B cell (primary cell): Measurements from ENCODE around the gene EXOSC2. TPM values are rescaled to one million over a fixed set of nuclear protein-coding genes. Genes with fewer than 3 reads are reported as not detected.

Source experiments
- ATAC-seq: fragments of 200-7000 bp; cut with Tn5 transposase; one replicate; pipeline ENCODE4 v1.10.0; 2021; ENCODE audit warnings: low read depth, mild to moderate bottlenecking, moderate number of reproducible peaks, moderate library complexity
- CTCF ChIA-PET: fragments of 350-600 bp; sonication (Branson Sonifier 250); formaldehyde crosslinking; loops from one replicate; lab custom pipeline; 2021; ENCODE audit warnings: antibody characterized with exemption, inconsistent platforms; lab: Charles Lee
- POLR2A ChIA-PET: fragments of 350-600 bp; sonication (Branson Sonifier 250); formaldehyde crosslinking; loops from one replicate; lab custom pipeline; 2021; ENCODE audit warnings: antibody characterized with exemption; lab: Charles Lee
- DNase-seq: peaks from one replicate; pipeline ENCODE4 v3.0.0; 2013
- H2AFZ ChIP-seq: 2 replicates; pipeline ENCODE4 v1.6.1; 2012; ENCODE audit warnings: mild to moderate bottlenecking, low read depth, low read length; ENCODE audit not compliant: insufficient read depth, poor library complexity, severe bottlenecking
- H3K27ac ChIP-seq, 2 donors: 1 replicate in 1 of 2; 2 replicates in 1 of 2; pipeline ENCODE4 v1.5.1; 2012 to 2013; ENCODE audit warnings: low read length in 2 of 2, mild to moderate bottlenecking in 2 of 2, moderate library complexity in 1 of 2
- H3K27me3 ChIP-seq, 4 experiments: fragments of 200-600 bp in 1 of 4; sonication (generic) in 1 of 4; replicated peaks in 1 of 4; 1 replicate in 2 of 4; 2 replicates in 2 of 4; pipeline versions ENCODE4 v1.6.1 to v1.7.0; 2013 to 2016; ENCODE audit warnings: low read length in 3 of 4, mild to moderate bottlenecking in 2 of 4, mixed read lengths in 1 of 4, moderate library complexity in 1 of 4; ENCODE audit not compliant: insufficient read depth in 4 of 4, control insufficient read depth in 3 of 4; ENCODE audit errors: control extremely low read depth in 1 of 4
- H3K36me3 ChIP-seq, 2 experiments: replicated peaks in 1 of 2; 1 replicate in 1 of 2; 2 replicates in 1 of 2; pipeline versions ENCODE4 v1.6.1 to v1.7.1; 2013; ENCODE audit warnings: low read length in 1 of 2; ENCODE audit not compliant: insufficient read depth in 2 of 2, control insufficient read depth in 1 of 2; ENCODE audit errors: control extremely low read depth in 1 of 2, extremely low read depth in 1 of 2
- H3K4me1 ChIP-seq, 2 donors: fragments of 200-600 bp in 1 of 2; sonication (generic) in 1 of 2; 1 replicate in 1 of 2; 2 replicates in 1 of 2; pipeline versions ENCODE4 v1.5.1 to v1.6.1; 2013 to 2017; ENCODE audit warnings: low read length in 2 of 2; ENCODE audit not compliant: control insufficient read depth in 2 of 2, insufficient read depth in 2 of 2
- H3K4me2 ChIP-seq: replicated peaks from 2 replicates; pipeline ENCODE3; 2012; ENCODE audit warnings: mild to moderate bottlenecking, low read depth, low read length; ENCODE audit not compliant: poor library complexity, severe bottlenecking
- H3K4me3 ChIP-seq, 5 experiments: fragments of 200-600 bp in 1 of 5; sonication (generic) in 1 of 5; 1 replicate in 3 of 5; 2 replicates in 2 of 5; pipeline versions ENCODE4 v1.5.1 to v1.7.0; 2011 to 2016; ENCODE audit warnings: low read length in 4 of 5, mild to moderate bottlenecking in 4 of 5, low read depth in 2 of 5, control low read depth in 1 of 5, moderate library complexity in 1 of 5; ENCODE audit not compliant: insufficient read depth in 1 of 5; ENCODE audit errors: control extremely low read depth in 1 of 5, extremely low read depth in 1 of 5
- H3K79me2 ChIP-seq: fragments of 200-600 bp; sonication (generic); one replicate; pipeline ENCODE4 v1.6.0; 2016; ENCODE audit warnings: low read length; ENCODE audit not compliant: control insufficient read depth, insufficient read depth
- H3K9ac ChIP-seq: fragments of 200-600 bp; sonication (generic); 2 replicates; pipeline ENCODE4 v1.6.1; 2017; ENCODE audit warnings: mild to moderate bottlenecking, low read length, moderate library complexity
- H3K9me3 ChIP-seq, 3 donors: one replicate each; pipeline versions ENCODE4 v1.6.1 to v1.7.1; 2013; ENCODE audit warnings: low read length in 2 of 3; ENCODE audit not compliant: control insufficient read depth in 2 of 3, insufficient read depth in 1 of 3; ENCODE audit errors: control extremely low read depth in 1 of 3
- H4K20me1 ChIP-seq: 2 replicates; pipeline ENCODE4 v1.6.0; 2012; ENCODE audit warnings: mild to moderate bottlenecking, low read length; ENCODE audit not compliant: insufficient read depth, control insufficient read depth, poor library complexity, severe bottlenecking
- H3K27ac Mint-ChIP-seq: one replicate; pipeline ENCODE4 v1.8.0; 2021; ENCODE audit warnings: mixed read lengths
- H3K27me3 Mint-ChIP-seq: one replicate; pipeline ENCODE4 v1.8.0; 2021; ENCODE audit warnings: mixed read lengths
- H3K4me1 Mint-ChIP-seq: one replicate; pipeline ENCODE4 v1.8.0; 2021; ENCODE audit warnings: mixed read lengths
- H3K4me3 Mint-ChIP-seq: one replicate; pipeline ENCODE4 v1.8.0; 2021; ENCODE audit warnings: mixed read lengths
- H3K9me3 Mint-ChIP-seq: one replicate; pipeline ENCODE4 v1.8.0; 2022; ENCODE audit warnings: mixed read lengths; ENCODE audit not compliant: insufficient read depth
- CTCF ChIP-seq: fragments of 200-600 bp; IDR thresholded peaks from one replicate; pipeline ENCODE4 v1.8.0; 2022; ENCODE audit warnings: antibody characterized with exemption, mild to moderate bottlenecking
- EZH2 ChIP-seq: IDR thresholded peaks from 2 replicates; pipeline ENCODE4 v1.6.1; 2012; ENCODE audit warnings: borderline replicate concordance, low read depth, mild to moderate bottlenecking, moderate library complexity, low read length; ENCODE audit not compliant: insufficient read depth, poor library complexity, severe bottlenecking
- WGBS: methylation state at CpG from one replicate; pipeline ENCODE4 v1.1.5; 2013; ENCODE audit warnings: missing lambda C conversion rate; ENCODE audit not compliant: insufficient coverage; 5-methylcytosine and 5-hydroxymethylcytosine counted together
- intact Hi-C: fragments of 100-400 bp; cut with micrococcal nuclease; formaldehyde crosslinking; loops from one replicate; pipeline ENCODE4 v1.10.0; 2022
- polyA plus RNA-seq: library from polyadenylated mRNA; depleted of rRNA; stranded (reverse); fragments of >200 nt; gene quantifications from 2 replicates; pipeline ENCODE4 v1.2.3, GENCODE V29; 2012
- total RNA-seq, 2 donors: library from RNA; stranded (reverse); fragments of 120-200 nt in 1 of 2; gene quantifications; 1 replicate in 1 of 2; 2 replicates in 1 of 2; pipeline versions ENCODE4 v1.2.3 to v1.2.4, GENCODE V29; 2013 to 2022

Gene EXOSC2
- total and polyA plus RNA-seq, 2 donors (not counting 1 experiment from before 2014, with no cell fraction given): 31.5 to 53.3 TPM

DNA sequence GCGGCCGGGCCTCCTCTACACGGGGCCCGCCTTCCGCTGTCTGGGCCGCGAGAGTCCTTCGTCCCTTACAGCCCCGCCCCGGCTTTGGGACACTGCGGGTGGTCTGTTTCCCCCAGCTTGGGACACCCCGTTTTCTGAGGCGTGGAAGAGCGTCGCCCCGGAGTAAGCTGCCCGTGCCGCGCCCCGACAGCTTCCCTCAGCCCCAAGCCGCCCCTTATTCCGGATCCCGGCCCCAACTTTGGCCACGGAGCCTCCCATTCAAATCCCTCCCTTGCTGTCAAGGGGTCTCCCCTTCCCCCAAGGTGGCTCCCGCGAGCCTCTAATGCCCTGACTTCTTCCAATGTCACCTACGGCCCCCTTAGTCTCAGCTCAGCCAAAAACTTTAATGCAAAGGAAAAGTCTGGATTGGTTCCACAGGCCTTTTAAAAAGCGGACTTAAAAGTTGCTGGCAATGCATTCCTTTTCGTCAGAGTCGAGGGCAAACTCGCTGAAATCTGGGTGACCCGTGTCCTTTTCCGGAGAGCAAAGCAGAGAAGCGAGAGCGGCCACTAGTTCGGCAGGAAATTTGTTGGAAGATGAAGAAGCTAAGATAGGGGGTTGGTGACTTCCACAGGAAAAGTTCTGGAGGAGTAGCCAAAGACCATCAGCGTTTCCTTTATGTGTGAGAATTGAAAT lies 19.8 kb downstream of the EXOSC2 start:
- Histone ChIP-seq H3K36me3 (no peaks in the 10 kb centered on the region), H3K9me3 (no peaks in the 10 kb centered on the region), H3K4me2 (peak overlapping the region; percentile 84), H2AFZ (peak overlapping the region; percentile 89), H3K27ac (peak overlapping the region; percentile 92 to 98), H3K27me3 (no peaks in the 10 kb centered on the region), H3K79me2 (peaks cover 54% of the 10 kb centered on the region), H3K4me3 (peak overlapping the region; percentile 53 to 94 (median 88)), H3K4me1 (peaks cover 24 to 33% of the 10 kb centered on the region in 2 donors), H4K20me1 (peaks cover 17% of the 10 kb centered on the region), H3K9ac (peak overlapping the region; percentile 92)
- POLR2A ChIA-PET: interaction anchor here (1.0 kb wide), 1 partner anchor 20 kb away, joined by 6 read pairs; the partner anchor contains the start of gene EXOSC2
- peaks cover 33% of the 10 kb centered on the region for H3K4me1 Mint-ChIP-seq
- peak overlapping the region; percentile 92 for H3K4me3 Mint-ChIP-seq
- no peaks in the 10 kb centered on the region for H3K27me3 Mint-ChIP-seq
- ATAC-seq (no peak), DNase-seq (no peak)
- intact Hi-C loops: loop anchor here (5.0 kb wide), 1 partner anchor 414 kb away; the partner anchor contains the start of gene NUP214
- CTCF ChIA-PET: interaction anchor here (0.9 to 3.3 kb wide), 3 partner anchors 13 to 29 kb away, joined by 3 to 18 read pairs (median 3); no protein-coding TSS in a partner anchor
- H3K27ac Mint-ChIP-seq: peak overlapping the region; percentile 95
- under 1% methylated on average over 36 of the region's 37 CpGs for WGBS
- TF ChIP-seq EZH2 (no peak), CTCF (no peak)
- H3K9me3 Mint-ChIP-seq: no peaks in the 10 kb centered on the region

DNA sequence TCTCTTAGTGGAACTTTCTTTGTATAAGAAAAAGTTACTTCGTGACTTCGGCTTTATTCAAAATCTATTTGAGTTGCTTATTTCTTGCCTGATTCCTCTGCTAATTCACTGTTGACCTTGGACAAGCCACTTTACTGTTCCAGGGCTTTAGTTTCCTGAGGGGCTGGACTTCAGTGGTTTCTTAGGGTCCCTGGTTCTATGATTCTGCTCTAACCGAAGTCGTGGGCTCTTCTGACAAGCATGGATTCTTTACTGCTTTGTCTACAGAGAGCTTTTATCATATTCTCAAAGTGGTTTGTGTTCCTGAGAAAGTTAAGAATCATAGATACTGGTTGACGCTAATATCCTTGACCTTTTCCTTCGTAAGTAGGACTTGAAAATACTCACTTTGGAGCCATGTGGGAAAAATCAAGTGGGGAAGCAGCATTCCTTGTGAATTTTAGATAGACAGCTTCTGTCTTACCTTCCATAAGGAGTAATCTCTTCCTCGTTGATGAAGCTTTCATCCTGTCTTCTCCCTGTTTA lies 21.1 kb downstream of the EXOSC2 start:
- peaks cover 17% of the 10 kb centered on the region for H4K20me1 ChIP-seq
- no peak overlapping the region for H3K27ac ChIP-seq
- Mint-ChIP-seq H3K4me3 (peak overlapping the region; percentile 92), H3K27me3 (no peaks in the 10 kb centered on the region), H3K9me3 (no peaks in the 10 kb centered on the region), H3K27ac (no peak overlapping the region), H3K4me1 (peaks cover 33% of the 10 kb centered on the region)
- H3K36me3 ChIP-seq: no peaks in the 10 kb centered on the region
- POLR2A ChIA-PET: no interaction called here
- CTCF ChIA-PET: interaction anchor here (1.0 to 3.3 kb wide), 4 partner anchors 8 to 317 kb away, joined by 3 to 18 read pairs (median 6); no protein-coding TSS in a partner anchor
- H3K79me2 ChIP-seq: peaks cover 63% of the 10 kb centered on the region
- DNase-seq (no peak), ATAC-seq (no peak)
- peaks cover 24 to 33% of the 10 kb centered on the region in 2 donors for H3K4me1 ChIP-seq
- no peaks in the 10 kb centered on the region for H3K9me3 ChIP-seq
- intact Hi-C loops: loop anchor here (5.0 kb wide), 1 partner anchor 413 kb away; the partner anchor contains the start of gene NUP214
- peak overlapping the region; percentile 92 for H3K9ac ChIP-seq
- TF ChIP-seq CTCF (no peak), EZH2 (no peak)
- no peak overlapping the region for H2AFZ ChIP-seq
- H3K4me2 ChIP-seq: peak overlapping the region; percentile 84
- H3K4me3 ChIP-seq: peak overlapping the region in 1 of 5 experiments; percentile 5
- H3K27me3 ChIP-seq: no peaks in the 10 kb centered on the region
- 100% methylated on average over 2 of the region's 7 CpGs for WGBS
